Measurements from ENCODE around the gene ANAPC4.

- no peak for TF ChIP-seq POLR2AphosphoS5 (IDR thresholded peaks at IDR 0.05; ENCODE audit: low read depth, low read length)
- no peak for TF ChIP-seq POLR2A (IDR thresholded peaks at IDR 0.05; ENCODE audit: low read depth, low read length)
- TF ChIP-seq POU2F2 (IDR thresholded peaks at IDR 0.05; ENCODE audit: low read depth, low read length) = no peak
- TF ChIP-seq TAF1 (IDR thresholded peaks at IDR 0.05; ENCODE audit: low read depth, low read length) = no peak
- TF ChIP-seq PAX5 (IDR thresholded peaks at IDR 0.05; ENCODE audit: insufficient read depth, low read length, severe bottlenecking) = no peak
Measured at GRCh38 chr4:25425361-25425760, 48.3 kb downstream of the ANAPC4 start.

All from GM12891 (cell line).